Neuronal stem cell (in vitro differentiated cells): Measurements from ENCODE around the gene CLCN3.

Source experiments
- DNase-seq: peaks from one replicate; pipeline ENCODE4 v3.0.0-alpha.2; 2013; ENCODE audit warnings: low spot score
- H2AFZ ChIP-seq: one replicate; pipeline ENCODE4 v1.6.1; 2013; ENCODE audit warnings: mild to moderate bottlenecking, low read length, inconsistent platforms
- H2AK5ac ChIP-seq: 2 replicates; pipeline ENCODE4 v1.6.1; 2013; ENCODE audit warnings: low read depth, mild to moderate bottlenecking, inconsistent platforms, low read length, moderate library complexity, mixed read lengths
- H2BK120ac ChIP-seq: 2 replicates; pipeline ENCODE4 v1.6.1; 2013; ENCODE audit warnings: low read depth, mild to moderate bottlenecking, inconsistent platforms, low read length, moderate library complexity, mixed read lengths
- H2BK12ac ChIP-seq: one replicate; pipeline ENCODE4 v1.6.1; 2013; ENCODE audit warnings: low read length, inconsistent platforms
- H2BK15ac ChIP-seq: 2 replicates; pipeline ENCODE4 v1.6.1; 2013; ENCODE audit warnings: mild to moderate bottlenecking, low read length, inconsistent platforms, mixed read lengths
- H2BK5ac ChIP-seq: one replicate; pipeline ENCODE4 v1.6.1; 2013; ENCODE audit warnings: inconsistent platforms, mild to moderate bottlenecking, low read length, moderate library complexity
- H3K14ac ChIP-seq: one replicate; pipeline ENCODE4 v1.6.1; 2013; ENCODE audit warnings: low read length, inconsistent platforms
- H3K18ac ChIP-seq: 2 replicates; pipeline ENCODE4 v1.6.1; 2013; ENCODE audit warnings: low read length, inconsistent platforms
- H3K23ac ChIP-seq: 2 replicates; pipeline ENCODE4 v1.6.1; 2013; ENCODE audit warnings: low read depth, mild to moderate bottlenecking, mixed read lengths, low read length, inconsistent platforms; ENCODE audit not compliant: poor library complexity
- H3K27ac ChIP-seq: replicated peaks from 3 replicates; pipeline ENCODE4 v1.5.1; 2013; ENCODE audit warnings: low read length, inconsistent platforms
- H3K27me3 ChIP-seq, 3 experiments: 2 replicates each; pipeline ENCODE4 v1.6.1; 2013; ENCODE audit warnings: low read length in 3 of 3, mild to moderate bottlenecking in 2 of 3, inconsistent platforms in 1 of 3, low read depth in 1 of 3, mixed read lengths in 1 of 3, moderate library complexity in 1 of 3; ENCODE audit not compliant: control insufficient read depth in 3 of 3, insufficient read depth in 3 of 3
- H3K36me3 ChIP-seq, 2 donors: replicated peaks in 1 of 2; 2 replicates each; pipeline ENCODE4 v1.6.1; 2013; ENCODE audit warnings: low read length in 2 of 2; ENCODE audit not compliant: control insufficient read depth in 2 of 2, insufficient read depth in 2 of 2
- H3K4ac ChIP-seq: 2 replicates; pipeline ENCODE4 v1.6.1; 2013; ENCODE audit warnings: inconsistent platforms, mild to moderate bottlenecking, low read length, moderate library complexity
- H3K4me1 ChIP-seq, 2 donors: 1 replicate in 1 of 2; 2 replicates in 1 of 2; pipeline ENCODE4 v1.6.1; 2013; ENCODE audit warnings: low read length in 2 of 2, low read depth in 1 of 2; ENCODE audit not compliant: control insufficient read depth in 2 of 2, insufficient read depth in 1 of 2
- H3K4me2 ChIP-seq: one replicate; pipeline ENCODE4 v1.6.1; 2013; ENCODE audit warnings: mild to moderate bottlenecking, low read length, inconsistent platforms; ENCODE audit not compliant: insufficient read depth, poor library complexity, severe bottlenecking
- H3K4me3 ChIP-seq, 2 donors: 2 replicates each; pipeline ENCODE4 v1.5.1; 2013; ENCODE audit warnings: low read length in 2 of 2, mild to moderate bottlenecking in 2 of 2, inconsistent platforms in 1 of 2, moderate library complexity in 1 of 2
- H3K79me1 ChIP-seq: one replicate; pipeline ENCODE4 v1.6.1; 2013; ENCODE audit warnings: low read depth, mild to moderate bottlenecking, inconsistent platforms, low read length, moderate library complexity
- H3K9ac ChIP-seq: one replicate; pipeline ENCODE4 v1.6.1; 2013; ENCODE audit warnings: mild to moderate bottlenecking, low read depth, low read length, inconsistent platforms; ENCODE audit not compliant: poor library complexity
- H3K9me3 ChIP-seq, 2 donors: replicated peaks in 1 of 2; 2 replicates each; pipeline versions ENCODE3 to v1.6.1; 2013; ENCODE audit warnings: low read length in 2 of 2, mild to moderate bottlenecking in 2 of 2, inconsistent platforms in 1 of 2, low read depth in 1 of 2, mixed read lengths in 1 of 2, moderate library complexity in 1 of 2; ENCODE audit not compliant: control insufficient read depth in 2 of 2, insufficient read depth in 1 of 2
- H4K8ac ChIP-seq: one replicate; pipeline ENCODE4 v1.6.1; 2013; ENCODE audit warnings: low read depth, mild to moderate bottlenecking, inconsistent platforms, low read length, moderate library complexity
- H4K91ac ChIP-seq: one replicate; pipeline ENCODE4 v1.6.1; 2013; ENCODE audit warnings: low read length, low read depth, mild to moderate bottlenecking, inconsistent platforms; ENCODE audit not compliant: poor library complexity
- WGBS, 2 donors: extraction: QIAGEN DNeasy Blood & Tissue Kit; methylation state at CpG; one replicate each; pipeline ENCODE4 v1.1.7; 2013; ENCODE audit warnings: missing lambda C conversion rate in 2 of 2, mixed read lengths in 1 of 2; ENCODE audit not compliant: insufficient read length in 2 of 2, insufficient replicate concordance in 1 of 2; ENCODE audit errors: extremely low coverage in 2 of 2; 5-methylcytosine and 5-hydroxymethylcytosine counted together

CLCN3 gene

GRCh38 chr4:169720529-169720928 lies 100.2 kb downstream of the CLCN3 start:
- H3K18ac ChIP-seq, result no peak overlapping the region
- no peak overlapping the region for H3K4me2 ChIP-seq
- no peak overlapping the region for H3K14ac ChIP-seq
- no CpG with 5 or more reads among the region's 7 CpGs for WGBS, 2 donors
- H3K36me3 ChIP-seq, result peaks cover 0 to 53% of the 10 kb centered on the region in 2 donors
- H2AFZ ChIP-seq, result no peak overlapping the region
- H3K79me1 ChIP-seq, result no peaks in the 10 kb centered on the region
- no peak overlapping the region for H3K4ac ChIP-seq
- H2BK12ac ChIP-seq, result no peak overlapping the region
- no peak overlapping the region for H3K4me3 ChIP-seq
- H4K8ac ChIP-seq, result no peak overlapping the region
- H3K23ac ChIP-seq, result no peak overlapping the region
- no peaks in the 10 kb centered on the region for H3K9me3 ChIP-seq
- no peak for DNase-seq
- no peaks in the 10 kb centered on the region for H3K27me3 ChIP-seq
- no peak overlapping the region for H3K9ac ChIP-seq
- H2BK5ac ChIP-seq, result no peak overlapping the region
- H2BK120ac ChIP-seq, result no peak overlapping the region
- peaks cover 0 to 7% of the 10 kb centered on the region in 2 donors for H3K4me1 ChIP-seq
- no peak overlapping the region for H2BK15ac ChIP-seq
- no peak overlapping the region for H4K91ac ChIP-seq
- H3K27ac ChIP-seq, result no peak overlapping the region
- no peak overlapping the region for H2AK5ac ChIP-seq

- no peak overlapping the region for H4K8ac ChIP-seq
- no peaks in the 10 kb centered on the region for H3K79me1 ChIP-seq
- H3K4me1 ChIP-seq, result peaks cover 0 to 7% of the 10 kb centered on the region in 2 donors
- no peak overlapping the region for H3K23ac ChIP-seq
- H3K27ac ChIP-seq, result no peak overlapping the region
- H3K4me2 ChIP-seq, result no peak overlapping the region
- peaks cover 0 to 45% of the 10 kb centered on the region in 2 donors for H3K36me3 ChIP-seq
- H2AFZ ChIP-seq, result no peak overlapping the region
- H4K91ac ChIP-seq, result no peak overlapping the region
- no peak overlapping the region for H2BK5ac ChIP-seq
- H3K14ac ChIP-seq, result no peak overlapping the region
- no peak overlapping the region for H3K9ac ChIP-seq
- H2AK5ac ChIP-seq, result no peak overlapping the region
- H2BK15ac ChIP-seq, result no peak overlapping the region
- H3K9me3 ChIP-seq, result no peaks in the 10 kb centered on the region
- no peak overlapping the region for H3K4me3 ChIP-seq
- H3K18ac ChIP-seq, result no peak overlapping the region
- H3K27me3 ChIP-seq, result no peaks in the 10 kb centered on the region
- H3K4ac ChIP-seq, result no peak overlapping the region
- no peak overlapping the region for H2BK12ac ChIP-seq
- no peak for DNase-seq
- WGBS, 2 donors, result no CpG with 5 or more reads among the region's 9 CpGs
- no peak overlapping the region for H2BK120ac ChIP-seq
These were observed 103.0 kb downstream of the CLCN3 start for GRCh38 chr4:169723207-169723965.

GRCh38 chr4:169724260-169724659 lies 103.9 kb downstream of the CLCN3 start:
- Histone ChIP-seq H4K8ac (no peak overlapping the region), H3K4me1 (peaks cover 0 to 7% of the 10 kb centered on the region in 2 donors), H3K79me1 (no peaks in the 10 kb centered on the region), H3K4me3 (no peak overlapping the region), H2BK5ac (no peak overlapping the region), H2BK15ac (no peak overlapping the region), H3K36me3 (peaks cover 0 to 48% of the 10 kb centered on the region in 2 donors), H3K27me3 (no peaks in the 10 kb centered on the region), H2BK12ac (no peak overlapping the region), H2AK5ac (no peak overlapping the region), H3K9me3 (no peaks in the 10 kb centered on the region), H3K14ac (no peak overlapping the region), H2BK120ac (no peak overlapping the region), H3K18ac (no peak overlapping the region), H3K23ac (no peak overlapping the region), H4K91ac (no peak overlapping the region), H3K4ac (no peak overlapping the region), H3K4me2 (no peak overlapping the region), H3K9ac (no peak overlapping the region), H2AFZ (no peak overlapping the region), H3K27ac (peak overlapping the region; percentile 8)
- WGBS, 2 donors, result no CpG with 5 or more reads among the region's 2 CpGs
- no peak for DNase-seq

- no peaks in the 10 kb centered on the region for H3K27me3 ChIP-seq
- peaks cover 9 to 56% of the 10 kb centered on the region in 2 donors for H3K36me3 ChIP-seq
- no peak overlapping the region for H2BK12ac ChIP-seq
- H2BK120ac ChIP-seq, result no peak overlapping the region
- H2AK5ac ChIP-seq, result no peak overlapping the region
- H3K23ac ChIP-seq, result no peak overlapping the region
- H3K4me3 ChIP-seq, result no peak overlapping the region
- no peak for DNase-seq
- no peak overlapping the region for H4K8ac ChIP-seq
- H4K91ac ChIP-seq, result no peak overlapping the region
- H3K9ac ChIP-seq, result no peak overlapping the region
- no peak overlapping the region for H3K4ac ChIP-seq
- H2BK5ac ChIP-seq, result no peak overlapping the region
- peaks cover 0 to 5% of the 10 kb centered on the region in 2 donors for H3K4me1 ChIP-seq
- no peak overlapping the region for H2AFZ ChIP-seq
- no peaks in the 10 kb centered on the region for H3K79me1 ChIP-seq
- no peak overlapping the region for H3K18ac ChIP-seq
- H3K27ac ChIP-seq, result no peak overlapping the region
- H2BK15ac ChIP-seq, result no peak overlapping the region
- H3K4me2 ChIP-seq, result no peak overlapping the region
- H3K14ac ChIP-seq, result no peak overlapping the region
- no peaks in the 10 kb centered on the region for H3K9me3 ChIP-seq
These were observed 107.2 kb downstream of the CLCN3 start for GRCh38 chr4:169727616-169728015.
